ENCODE data around the gene H2BK1. TPM values are rescaled to one million over a fixed set of nuclear protein-coding genes. Genes with fewer than 3 reads are reported as not detected.

Gene H2BK1
- total and polyA plus RNA-seq, 10 donors = 0.24 TPM; not detected in 9

DNA sequence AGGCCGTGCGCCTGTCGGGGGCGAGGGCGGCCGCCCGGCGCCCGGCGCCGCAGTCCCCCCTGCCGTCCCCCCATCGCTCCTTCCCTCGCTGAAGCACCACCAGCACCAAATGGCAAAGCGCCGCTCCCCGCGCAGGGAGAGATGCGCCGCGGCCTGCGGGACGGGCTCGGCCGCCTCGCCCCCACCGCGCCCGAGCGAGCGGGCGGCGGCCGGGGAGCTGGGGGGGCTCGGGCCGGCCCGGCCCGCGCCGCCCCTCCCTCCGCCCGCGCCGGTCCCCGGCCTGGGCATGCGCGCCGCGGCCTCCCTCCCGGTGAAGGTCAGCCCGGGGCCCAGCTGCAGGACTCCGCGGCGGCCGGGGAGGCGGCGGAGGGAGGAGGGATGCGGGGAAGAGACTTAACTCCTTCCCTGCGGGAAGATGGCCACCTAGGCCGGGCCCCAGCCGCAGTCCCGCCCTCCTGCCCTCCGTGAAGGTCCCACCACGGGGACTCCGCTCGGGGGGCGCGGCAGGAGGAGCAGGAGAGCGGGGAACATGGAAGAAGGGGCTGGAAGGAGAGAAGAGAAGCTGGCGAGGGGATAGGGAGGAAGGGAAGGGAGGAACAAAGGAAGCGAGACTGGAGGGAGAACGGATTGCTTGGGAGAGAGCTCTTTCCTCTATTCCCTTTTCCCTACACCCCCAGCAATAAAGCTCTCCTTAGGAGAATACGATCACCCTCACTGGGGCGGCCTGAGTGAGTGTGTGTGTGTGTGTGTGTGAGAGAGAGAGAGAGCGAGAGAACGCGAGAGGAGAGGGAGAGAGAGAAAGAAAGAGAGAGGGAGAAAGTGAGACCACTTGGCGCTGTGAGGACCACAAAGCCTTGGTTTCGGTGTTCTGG is 41.6 kb upstream of the H2BK1 start:
- 4 to 10% (median 5%) methylated on average over 37 to 79 of the region's 79 CpGs for WGBS, 5 donors
- intact Hi-C loops (cut with DNase I; ENCODE audit: low total_unique reads) = no loop called here
- H3K4me1 ChIP-seq = peaks cover 15 to 61% (median 51%) of the 10 kb centered on the region in 6 donors

DNA sequence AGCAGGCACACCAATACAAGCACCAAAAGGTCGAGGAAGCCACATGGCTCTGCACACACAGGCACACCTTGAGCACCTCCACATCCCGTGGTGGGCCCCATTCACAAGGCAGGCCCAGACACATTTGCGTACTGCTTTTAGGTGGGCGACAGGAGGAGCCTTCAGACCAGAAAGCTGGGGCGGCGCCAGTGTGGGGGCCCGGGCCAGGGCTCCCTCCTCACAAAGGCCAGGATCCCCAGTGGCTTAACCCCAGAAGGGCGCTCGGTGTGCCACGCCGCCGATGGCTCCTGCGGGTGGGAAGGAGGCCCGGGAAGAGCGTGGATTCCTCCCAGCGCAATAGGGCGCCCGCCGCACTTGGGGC is 41.0 kb upstream of the H2BK1 start:
- peaks cover 16 to 67% (median 54%) of the 10 kb centered on the region in 6 donors for H3K4me1 ChIP-seq
- DNase-seq = no peak
- H3K36me3 ChIP-seq = no peaks in the 10 kb centered on the region
- H3K4me3 ChIP-seq = peak overlapping the region in 7 of 8 donors; percentile 7 to 74 (median 45)
- intact Hi-C loops (cut with DNase I; ENCODE audit: low total_unique reads) = no loop called here
- peak overlapping the region in 7 of 8 donors; percentile 46 to 84 (median 73) for H3K27ac ChIP-seq
- peaks cover 0 to 90% (median 4%) of the 10 kb centered on the region in 7 donors for H3K27me3 ChIP-seq (replicated peaks in 1 of 7)
- 8 to 12% (median 10%) methylated on average over 7 to 19 of the region's 19 CpGs for WGBS, 5 donors
- TF ChIP-seq POLR2AphosphoS5 (IDR thresholded peaks at IDR 0.05) = no peak
- TF ChIP-seq, protein P1, sequence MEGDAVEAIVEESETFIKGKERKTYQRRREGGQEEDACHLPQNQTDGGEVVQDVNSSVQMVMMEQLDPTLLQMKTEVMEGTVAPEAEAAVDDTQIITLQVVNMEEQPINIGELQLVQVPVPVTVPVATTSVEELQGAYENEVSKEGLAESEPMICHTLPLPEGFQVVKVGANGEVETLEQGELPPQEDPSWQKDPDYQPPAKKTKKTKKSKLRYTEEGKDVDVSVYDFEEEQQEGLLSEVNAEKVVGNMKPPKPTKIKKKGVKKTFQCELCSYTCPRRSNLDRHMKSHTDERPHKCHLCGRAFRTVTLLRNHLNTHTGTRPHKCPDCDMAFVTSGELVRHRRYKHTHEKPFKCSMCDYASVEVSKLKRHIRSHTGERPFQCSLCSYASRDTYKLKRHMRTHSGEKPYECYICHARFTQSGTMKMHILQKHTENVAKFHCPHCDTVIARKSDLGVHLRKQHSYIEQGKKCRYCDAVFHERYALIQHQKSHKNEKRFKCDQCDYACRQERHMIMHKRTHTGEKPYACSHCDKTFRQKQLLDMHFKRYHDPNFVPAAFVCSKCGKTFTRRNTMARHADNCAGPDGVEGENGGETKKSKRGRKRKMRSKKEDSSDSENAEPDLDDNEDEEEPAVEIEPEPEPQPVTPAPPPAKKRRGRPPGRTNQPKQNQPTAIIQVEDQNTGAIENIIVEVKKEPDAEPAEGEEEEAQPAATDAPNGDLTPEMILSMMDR (IDR thresholded peaks at IDR 0.05 in 8 of 11, conservative IDR thresholded peaks at IDR 0.05 in 3 of 11) = no peak
- no peak for TF ChIP-seq POLR2A (IDR thresholded peaks at IDR 0.05)
- H3K9me3 ChIP-seq = no peaks in the 10 kb centered on the region

More for the DNA sequence above, 41.6 kb upstream of the H2BK1 start:
- Histone ChIP-seq H3K27ac (peak overlapping the region; percentile 53 to 84 (median 76)), H3K4me3 (peak overlapping the region; percentile 34 to 74 (median 44)), H3K27me3 (replicated peaks in 1 of 7) (peaks cover 0 to 90% (median 4%) of the 10 kb centered on the region in 7 donors), H3K9me3 (no peaks in the 10 kb centered on the region), H3K36me3 (no peaks in the 10 kb centered on the region)
- DNase-seq = no peak
- no peak for TF ChIP-seq POLR2A (IDR thresholded peaks at IDR 0.05)
- TF ChIP-seq, protein P1 (IDR thresholded peaks at IDR 0.05 in 8 of 11, conservative IDR thresholded peaks at IDR 0.05 in 3 of 11) = no peak
- peak; percentile 34 to 72 (median 57) for TF ChIP-seq POLR2AphosphoS5 (IDR thresholded peaks at IDR 0.05)

DNA sequence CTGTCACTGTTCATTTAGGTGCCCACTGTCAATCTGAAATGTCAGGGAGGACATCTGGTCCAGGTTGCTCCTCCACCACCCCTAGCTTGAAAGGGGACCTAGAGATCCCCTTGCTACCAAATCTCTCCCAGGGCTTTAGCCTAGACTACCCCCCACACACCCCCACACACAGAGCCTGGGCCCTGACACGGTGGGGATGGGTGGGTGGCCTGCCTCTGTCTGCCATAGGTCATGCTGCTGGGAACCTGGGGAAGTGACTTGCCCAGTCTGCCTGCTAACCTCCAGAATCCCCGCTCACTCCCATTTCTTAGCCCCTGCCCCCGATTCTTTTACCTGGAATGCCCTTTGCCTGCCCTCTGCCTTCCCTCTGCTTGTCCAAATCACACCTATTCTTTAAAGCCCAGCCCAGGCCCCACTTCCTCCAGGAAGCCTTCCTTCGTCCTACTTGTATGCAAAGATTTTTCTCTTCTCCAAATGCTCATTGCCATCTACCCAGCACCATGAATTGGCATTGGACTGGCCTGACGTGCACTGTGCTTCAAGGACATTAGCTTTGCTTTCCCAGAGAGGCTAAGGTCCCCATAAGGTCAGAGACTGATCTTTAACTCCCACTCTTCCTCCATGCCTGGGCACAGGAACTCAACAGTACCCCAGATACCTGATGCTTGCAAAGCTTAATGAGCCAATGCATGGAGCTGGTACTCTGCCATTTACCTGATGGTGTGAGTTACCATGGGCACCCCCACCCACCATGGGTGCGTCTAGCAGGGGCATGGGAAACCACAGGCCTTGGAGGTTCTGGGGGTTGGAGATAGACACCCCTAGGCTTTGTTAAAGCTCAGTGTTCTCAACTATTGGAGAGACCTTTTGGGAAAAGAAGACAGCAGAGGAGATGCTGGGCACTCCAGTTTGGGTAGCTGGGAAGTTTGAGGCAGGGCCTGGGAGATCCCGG is 40.2 kb upstream of the H2BK1 start:
- peaks cover 0 to 98% (median 4%) of the 10 kb centered on the region in 7 donors for H3K27me3 ChIP-seq (replicated peaks in 1 of 7)
- H3K9me3 ChIP-seq = no peaks in the 10 kb centered on the region
- no peak for DNase-seq
- TF ChIP-seq, protein P1 (IDR thresholded peaks at IDR 0.05 in 8 of 11, conservative IDR thresholded peaks at IDR 0.05 in 3 of 11) = no peak
- no peak for TF ChIP-seq POLR2A (IDR thresholded peaks at IDR 0.05)
- no peak for TF ChIP-seq POLR2AphosphoS5 (IDR thresholded peaks at IDR 0.05)
- H3K36me3 ChIP-seq = no peaks in the 10 kb centered on the region
- peak overlapping the region in 6 of 8 donors; percentile 77 to 84 (median 79) for H3K27ac ChIP-seq
- intact Hi-C loops (cut with DNase I; ENCODE audit: low total_unique reads) = no loop called here
- H3K4me3 ChIP-seq = peak overlapping the region in 2 of 8 donors; percentile 45 to 74
- WGBS, 5 donors = 58 to 74% (median 64%) methylated on average over 6 to 7 of the region's 7 CpGs
- H3K4me1 ChIP-seq = peaks cover 20 to 76% (median 59%) of the 10 kb centered on the region in 6 donors

All from spleen (tissue), 11 donors.